NCI-H1417 treated with DMSO at 0.1 percent for 48 hours (cell line): ENCODE data around the gene KL.

ENCODE experiments used
- DNase-seq: peaks from one replicate; lab custom pipeline; 2025; lab: John Stamatoyannopoulos, UW

KL gene

GRCh38 chr13:33004511-33004910 is 11.7 kb upstream of the KL start:
- DNase-seq = no peak

- no peak for DNase-seq
Measured at GRCh38 chr13:33006134-33006533, 10.1 kb upstream of the KL start.

- DNase-seq = no peak
Measured at GRCh38 chr13:33006638-33007037, 9.6 kb upstream of the KL start.

- DNase-seq = no peak
Measured at GRCh38 chr13:33007237-33007636, 9.0 kb upstream of the KL start.

- DNase-seq = no peak
Measured at GRCh38 chr13:33007950-33008349, 8.3 kb upstream of the KL start.

- DNase-seq = no peak
Measured at GRCh38 chr13:33008946-33009722, 7.1 kb upstream of the KL start.

GRCh38 chr13:33011828-33012470 is 4.3 kb upstream of the KL start:
- no peak for DNase-seq

- DNase-seq = no peak
Measured at GRCh38 chr13:33014291-33014690, 1.9 kb upstream of the KL start.

- DNase-seq = no peak
Measured at GRCh38 chr13:33015241-33015668, 968 bp upstream of the KL start.

GRCh38 chr13:33015791-33016323 is 366 bp upstream of the KL start:
- DNase-seq = no peak

- DNase-seq = no peak
Measured at GRCh38 chr13:33017323-33017929, 1.2 kb downstream of the KL start.

GRCh38 chr13:33018886-33019285 is 2.7 kb downstream of the KL start:
- DNase-seq = no peak

GRCh38 chr13:33022986-33023385 is 6.8 kb downstream of the KL start:
- no peak for DNase-seq

- no peak for DNase-seq
Measured at GRCh38 chr13:33025220-33025744, 9.1 kb downstream of the KL start.

- DNase-seq = no peak
Measured at GRCh38 chr13:33026489-33027152, 10.4 kb downstream of the KL start.

- no peak for DNase-seq
Measured at GRCh38 chr13:33028620-33029019, 12.4 kb downstream of the KL start.

- no peak for DNase-seq
Measured at GRCh38 chr13:33031277-33031676, 15.1 kb downstream of the KL start.

GRCh38 chr13:33032037-33032625 is 15.9 kb downstream of the KL start:
- no peak for DNase-seq

GRCh38 chr13:33033051-33033812 is 17.0 kb downstream of the KL start:
- no peak for DNase-seq

GRCh38 chr13:33033986-33034385 is 17.8 kb downstream of the KL start:
- DNase-seq = no peak

- DNase-seq = no peak
Measured at GRCh38 chr13:33034882-33035520, 18.8 kb downstream of the KL start.
